Smooth muscle cell of the brain vasculature (primary cell): Measurements from ENCODE around the gene PRKN.
"Not testable (repeated sequence)": the region's sequence is repeated elsewhere in the genome, so short reads cannot be mapped to it uniquely, and the experiment has no call there.

Experiments used
- DNase-seq: peaks from one replicate; pipeline ENCODE4 v3.0.0-alpha.2; 2012; ENCODE audit warnings: low read depth, low spot score

Gene PRKN

GRCh38 chr6:161360520-161360919, 1367.0 kb downstream of the PRKN start:
- DNase-seq: no peak

- no peak for DNase-seq
Observed at GRCh38 chr6:161359618-161359945, 1368.0 kb downstream of the PRKN start.

GRCh38 chr6:161356167-161356854, 1371.3 kb downstream of the PRKN start:
- no peak for DNase-seq

- no peak for DNase-seq
Observed at GRCh38 chr6:161355696-161356095, 1371.9 kb downstream of the PRKN start.

- no peak for DNase-seq
Observed at GRCh38 chr6:161354956-161355355, 1372.6 kb downstream of the PRKN start.

GRCh38 chr6:161354276-161354840, 1373.2 kb downstream of the PRKN start:
- DNase-seq: no peak

- DNase-seq: no peak
Observed at GRCh38 chr6:161353208-161353613, 1374.4 kb downstream of the PRKN start.

- DNase-seq: no peak
Observed at GRCh38 chr6:161351858-161352257, 1375.7 kb downstream of the PRKN start.

GRCh38 chr6:161349886-161350285, 1377.7 kb downstream of the PRKN start:
- no peak for DNase-seq

GRCh38 chr6:161348628-161348994, 1379.0 kb downstream of the PRKN start:
- no peak for DNase-seq

- no peak for DNase-seq
Observed at GRCh38 chr6:161347988-161348627, 1379.5 kb downstream of the PRKN start.

GRCh38 chr6:161347125-161347524, 1380.4 kb downstream of the PRKN start:
- DNase-seq: no peak

GRCh38 chr6:161346717-161347116, 1380.8 kb downstream of the PRKN start:
- no peak for DNase-seq

- no peak for DNase-seq
Observed at GRCh38 chr6:161344626-161345025, 1382.9 kb downstream of the PRKN start.

- no peak for DNase-seq
Observed at GRCh38 chr6:161342039-161342438, 1385.5 kb downstream of the PRKN start.

- DNase-seq: no peak
Observed at GRCh38 chr6:161341638-161342037, 1385.9 kb downstream of the PRKN start.

- no peak for DNase-seq
Observed at GRCh38 chr6:161338015-161338414, 1389.6 kb downstream of the PRKN start.

GRCh38 chr6:161336479-161336878, 1391.1 kb downstream of the PRKN start:
- no peak for DNase-seq

GRCh38 chr6:161333410-161333809, 1394.2 kb downstream of the PRKN start:
- DNase-seq: no peak

- not testable (repeated sequence) for DNase-seq
Observed at GRCh38 chr6:161331402-161332081, 1396.0 kb downstream of the PRKN start.

GRCh38 chr6:161327360-161327953, 1400.1 kb downstream of the PRKN start:
- no peak for DNase-seq

- DNase-seq: no peak
Observed at GRCh38 chr6:161319231-161319630, 1408.3 kb downstream of the PRKN start.
